ENCODE measurements around the gene KCNC1.

DNA sequence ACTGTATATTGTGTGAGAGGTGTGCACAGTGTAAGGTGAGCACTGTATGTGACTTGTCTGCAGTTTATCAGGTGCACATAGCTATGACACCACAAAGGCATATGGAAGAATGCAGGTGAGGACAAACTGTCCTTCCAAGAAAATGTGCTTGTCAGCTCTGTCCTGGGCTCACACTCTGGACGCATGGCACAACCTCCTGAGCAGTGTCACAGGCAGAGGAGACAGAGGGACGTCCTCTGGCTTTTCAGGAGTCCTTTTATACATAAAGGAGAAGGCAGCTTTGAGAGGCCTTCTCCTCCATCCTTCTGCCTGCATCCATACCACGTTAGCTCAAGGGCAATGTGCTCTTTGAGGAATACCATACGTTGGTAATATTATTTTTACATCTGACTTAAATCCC lies 22.7 kb upstream of the KCNC1 start:
- no peak for TF ChIP-seq EZH2 (IDR thresholded peaks at IDR 0.05)
- no peak for TF ChIP-seq FOXP2 (optimal IDR thresholded peaks at IDR 0.05; ENCODE audit: control extremely low read depth, extremely low read length, insufficient read depth)
- TF ChIP-seq POLR2AphosphoS5 (IDR thresholded peaks at IDR 0.05; ENCODE audit: borderline replicate concordance, low read depth, low read length): no peak

Data from SK-N-MC (cell line).